Kidney capillary endothelial cell (primary cell): ENCODE results near the gene TTC3.

Source experiments
- DNase-seq: peaks from one replicate; pipeline ENCODE4 v3.0.0-alpha.2; 2018; ENCODE audit warnings: low spot score

TTC3 gene

DNA sequence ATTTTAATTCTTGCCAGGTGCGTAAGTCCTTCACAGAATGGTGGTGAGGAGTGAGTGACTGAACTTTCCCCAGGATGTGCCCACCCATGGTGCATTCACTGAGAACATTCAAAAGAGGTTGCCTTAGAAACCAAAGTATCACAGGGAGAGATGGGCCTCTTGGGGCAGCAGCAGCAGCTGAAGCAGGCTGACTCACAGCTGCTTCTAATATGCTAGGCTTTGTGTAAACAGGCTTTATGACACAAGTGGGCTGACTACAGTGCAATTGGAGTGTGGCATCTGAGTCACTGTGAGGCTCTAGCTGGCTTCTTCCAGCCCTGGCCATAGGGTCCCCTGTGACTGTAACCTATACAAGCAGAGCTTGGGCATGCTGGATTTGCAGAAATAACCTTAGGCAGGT lies 12.8 kb upstream of the TTC3 start:
- peak; percentile 77 for DNase-seq

DNA sequence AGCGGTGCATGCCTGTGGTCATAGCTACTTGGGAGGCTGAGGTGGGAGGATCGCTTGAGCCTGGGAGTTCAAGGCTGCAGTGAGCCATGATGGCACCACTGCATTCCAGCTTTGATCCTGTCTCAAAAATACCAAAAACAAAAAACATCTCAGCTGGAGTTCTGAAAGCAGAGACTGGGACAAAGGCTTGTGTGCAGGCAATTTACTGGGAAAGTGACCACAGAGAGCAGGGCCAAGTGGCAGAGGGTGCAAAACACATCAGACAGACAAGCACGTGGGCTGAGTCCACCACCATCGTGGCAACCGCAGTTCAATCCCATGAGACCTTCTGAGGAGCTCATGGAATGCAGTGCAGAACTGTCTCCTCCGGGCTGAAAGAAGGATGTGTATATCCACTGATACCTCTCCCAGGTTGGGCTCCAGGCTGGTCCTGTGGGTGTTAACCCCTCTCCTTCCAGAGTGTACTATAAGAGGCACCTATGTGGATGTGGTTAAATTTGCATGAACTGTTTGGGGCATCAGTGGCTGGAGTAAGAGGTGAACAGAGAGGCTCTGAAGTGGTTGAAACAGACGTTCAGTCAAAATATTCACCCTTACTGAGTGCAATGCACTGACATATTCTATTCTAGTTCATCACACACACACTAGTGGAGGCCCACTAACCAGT lies 11.0 kb upstream of the TTC3 start:
- no peak for DNase-seq

DNA sequence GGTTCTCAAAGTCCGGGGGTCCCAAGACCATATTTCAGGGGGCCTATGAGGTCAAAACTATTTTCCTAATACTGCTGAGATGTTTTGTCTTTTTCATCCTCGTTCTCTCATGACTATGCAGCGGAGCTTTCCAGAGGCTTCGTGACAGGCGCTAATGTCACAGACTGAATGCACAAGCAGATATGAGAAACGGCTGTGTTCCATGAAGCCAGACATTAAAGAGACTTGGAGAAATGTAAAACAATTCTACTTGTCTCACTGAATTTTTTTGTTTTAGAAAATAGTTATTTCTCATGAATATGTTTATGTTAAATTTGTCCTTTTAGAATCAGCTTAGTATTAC lies 10.5 kb upstream of the TTC3 start:
- DNase-seq = no peak

DNA sequence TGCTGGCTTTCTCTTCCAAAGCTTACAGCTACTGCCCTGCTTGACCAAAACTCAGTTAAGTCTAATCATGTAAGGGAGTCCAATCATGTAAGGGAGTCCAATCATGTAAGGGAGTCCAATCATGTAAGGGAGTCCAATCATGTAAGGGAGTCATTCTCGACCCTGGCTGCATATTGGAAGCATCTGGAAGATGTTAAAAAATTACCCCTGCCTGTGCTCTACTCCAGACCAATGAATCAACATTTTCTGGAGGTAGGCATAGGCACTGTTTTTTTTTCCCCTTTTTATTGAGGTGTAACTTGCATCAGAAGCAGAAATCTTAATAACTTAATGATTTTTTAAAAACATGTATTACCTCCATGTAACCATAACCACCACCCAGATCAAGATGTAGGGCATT lies 9.6 kb upstream of the TTC3 start:
- DNase-seq = no peak

DNA sequence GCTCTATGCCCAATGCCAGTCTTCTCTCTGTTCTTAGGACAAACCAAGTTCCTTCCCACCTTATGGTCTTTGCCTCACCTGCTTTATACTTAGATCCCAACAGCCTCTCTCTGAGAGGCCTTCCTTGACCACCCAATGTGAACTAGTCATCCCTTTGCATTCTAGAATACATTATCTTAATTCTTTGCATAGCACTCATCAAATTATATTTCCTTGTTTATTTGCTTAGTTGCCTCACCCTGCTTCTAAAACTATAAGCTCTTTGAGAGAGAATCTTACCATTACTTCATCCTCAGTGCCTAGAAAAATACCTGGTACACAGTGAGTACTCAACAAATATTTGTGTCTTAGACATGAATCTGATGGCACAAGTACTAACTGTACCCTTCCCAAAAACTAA lies 8.2 kb upstream of the TTC3 start:
- no peak for DNase-seq

DNA sequence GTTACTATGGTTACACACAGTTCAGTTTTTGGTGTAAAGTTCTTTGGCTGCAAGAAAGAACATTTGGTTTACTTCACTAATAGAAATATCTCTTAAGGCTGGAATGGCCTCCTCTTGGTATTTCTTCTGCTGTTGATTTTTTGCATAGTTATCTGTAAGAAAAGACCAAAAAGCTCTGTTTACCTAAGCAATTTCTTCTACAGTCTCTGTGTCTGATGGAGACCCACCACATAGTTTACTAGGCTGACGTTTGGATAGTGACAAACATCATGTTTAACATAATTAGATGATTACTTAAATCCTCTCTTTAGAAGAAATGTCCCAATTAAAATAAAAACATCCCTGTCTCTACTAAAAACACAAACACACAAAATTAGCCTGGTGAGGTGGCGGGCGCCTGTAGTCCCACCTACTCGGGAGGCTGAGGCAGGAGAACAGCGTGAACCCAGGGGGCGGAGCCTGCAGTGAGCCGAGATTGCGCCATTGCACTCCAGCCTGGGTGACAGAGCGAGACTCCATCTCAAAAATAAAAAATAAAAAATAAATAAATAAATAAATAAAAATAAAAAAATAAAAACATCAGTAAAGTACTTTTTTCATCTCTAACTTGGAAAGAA lies 7.4 kb upstream of the TTC3 start:
- no peak for DNase-seq

DNA sequence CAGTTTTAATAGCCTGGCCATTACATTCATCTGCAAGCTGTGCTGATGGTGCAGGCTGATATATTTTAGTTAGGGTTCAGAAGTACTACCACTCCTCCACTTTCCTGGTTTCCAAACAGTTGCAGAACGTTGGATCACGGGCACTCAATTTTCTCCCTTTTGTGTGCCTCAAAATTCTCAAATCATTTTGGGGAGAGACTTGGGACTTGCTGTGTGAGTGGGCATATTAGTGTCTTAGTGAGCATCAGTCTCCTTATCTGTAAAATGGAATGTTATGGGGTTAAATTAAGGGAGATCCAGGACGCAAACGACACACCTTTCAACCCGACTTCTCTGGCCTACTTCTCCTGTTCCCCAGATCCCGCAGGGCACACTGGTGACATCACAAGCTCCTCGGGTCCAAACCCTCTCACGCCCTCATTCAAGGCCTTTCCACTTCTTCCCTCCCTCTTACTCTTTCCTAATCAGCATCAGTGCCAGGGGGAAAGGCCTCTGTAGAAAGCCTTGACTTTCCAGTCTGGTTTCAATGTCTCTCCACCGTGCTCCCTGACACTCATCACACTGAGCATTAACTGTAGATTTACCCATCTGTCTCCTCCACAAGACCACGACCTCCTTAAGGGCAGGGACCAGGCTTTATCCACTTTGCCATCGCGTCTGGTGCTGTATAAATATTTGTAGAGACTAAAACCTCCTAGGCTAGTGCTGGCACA lies 1.3 kb upstream of the TTC3 start:
- DNase-seq = peak; percentile 25

DNA sequence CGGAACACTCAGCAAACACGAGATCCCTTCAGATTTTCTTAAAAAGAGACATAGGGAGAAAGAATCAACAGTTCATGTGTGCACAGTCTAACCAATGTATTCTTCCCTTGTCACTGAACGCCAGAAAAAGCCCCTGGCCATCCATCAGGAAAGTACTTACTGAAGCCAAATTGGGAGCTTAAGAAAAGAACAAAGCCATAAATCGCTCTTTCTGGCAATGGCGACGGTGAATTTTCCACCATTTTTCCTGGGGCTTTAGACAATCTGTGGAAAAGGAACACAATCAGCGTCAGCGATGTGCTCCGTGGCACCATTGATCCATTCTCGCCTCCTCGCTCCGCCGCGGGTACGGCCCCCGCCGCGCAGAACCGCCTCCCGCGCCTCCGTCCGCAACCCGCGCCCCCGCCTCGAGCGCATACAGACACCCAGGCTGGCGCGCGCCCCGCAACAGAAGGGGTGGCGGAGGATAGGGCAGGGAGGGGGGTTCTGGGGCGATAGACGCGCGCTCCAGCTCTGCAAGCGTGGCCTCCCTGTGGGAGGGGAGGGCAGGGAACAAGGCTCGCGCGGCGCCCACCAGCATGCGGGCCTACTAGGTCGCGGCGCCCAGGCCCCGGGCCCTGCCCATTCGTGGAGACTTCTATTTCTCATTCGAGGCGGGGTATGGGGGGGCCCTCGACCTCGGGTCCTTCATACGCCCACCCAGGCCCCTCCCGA lies 623 bp upstream of the TTC3 start:
- DNase-seq = peak; percentile 44

DNA sequence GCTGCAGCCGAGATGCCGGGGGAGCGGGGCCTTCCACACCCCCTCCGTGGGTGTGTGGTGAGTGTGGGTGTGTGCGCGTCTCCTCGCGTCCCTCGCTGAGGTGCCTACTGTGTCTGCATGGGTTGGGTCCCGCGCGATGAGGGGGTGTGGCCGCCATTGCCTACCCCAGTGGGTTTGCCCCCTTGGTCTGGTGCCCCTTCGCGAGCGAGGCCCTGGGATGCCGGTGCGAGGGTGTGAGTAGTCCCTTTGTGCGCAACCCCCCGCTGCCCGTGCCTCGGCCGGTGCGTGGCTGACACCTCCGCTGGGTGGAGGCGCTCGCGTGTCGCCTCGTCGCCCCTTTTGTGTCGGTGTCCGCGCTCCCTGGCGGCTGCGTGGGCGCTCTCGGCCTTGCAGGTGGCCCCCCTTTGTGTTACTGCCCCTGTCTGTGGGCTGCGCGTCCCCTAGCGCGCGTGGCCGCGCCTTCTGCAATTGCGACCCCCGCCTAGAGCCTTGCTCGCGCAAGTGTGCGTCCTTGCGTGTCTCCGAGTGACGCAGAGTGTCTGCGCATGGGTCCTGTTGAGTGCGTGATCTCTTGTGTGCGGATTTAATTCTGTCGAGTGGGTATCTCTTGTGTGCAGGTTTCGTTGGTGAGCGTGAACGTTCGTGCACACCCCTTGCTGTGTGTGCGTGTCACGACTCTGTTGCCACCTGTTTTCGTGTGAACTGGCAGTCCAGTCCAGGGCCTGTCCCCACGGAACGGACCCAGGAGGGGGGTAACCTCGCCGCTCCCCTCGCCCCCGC lies 553 bp downstream of the TTC3 start:
- peak; percentile 30 for DNase-seq

DNA sequence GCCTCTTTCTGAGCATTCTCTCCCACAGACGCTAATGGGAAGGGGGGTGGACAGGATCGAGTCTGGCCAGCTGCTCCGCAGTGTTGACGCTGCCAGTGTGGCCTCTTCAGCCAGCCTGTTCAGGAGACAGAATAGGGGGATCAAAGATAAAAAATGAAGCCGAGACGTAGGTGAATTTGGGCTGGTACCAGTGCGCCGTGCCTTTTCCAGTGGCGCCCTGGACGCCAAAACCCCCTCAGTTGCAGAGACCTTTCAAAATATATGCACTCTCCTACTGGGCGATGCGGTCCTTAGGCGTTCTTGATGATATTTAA lies 1.1 kb downstream of the TTC3 start:
- DNase-seq = no peak

DNA sequence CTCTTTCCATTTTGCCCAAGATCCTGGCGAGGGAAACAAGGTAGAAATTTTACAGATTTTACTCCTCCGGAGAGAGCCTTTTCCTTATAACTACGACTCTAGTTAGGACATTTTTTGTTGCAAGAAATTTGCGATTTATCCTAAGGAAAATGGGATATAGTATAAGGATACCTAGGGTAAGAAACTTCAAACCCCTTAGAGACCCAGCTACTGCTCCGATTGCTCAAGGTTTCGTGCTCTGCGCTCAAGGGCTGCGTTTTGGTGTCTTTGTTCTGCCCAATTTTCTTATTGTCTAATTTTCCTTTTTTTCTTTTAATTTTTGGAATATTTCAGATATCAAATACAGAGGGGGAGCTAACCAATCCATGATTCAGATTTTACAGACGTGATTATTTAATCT lies 1.5 kb downstream of the TTC3 start:
- no peak for DNase-seq

DNA sequence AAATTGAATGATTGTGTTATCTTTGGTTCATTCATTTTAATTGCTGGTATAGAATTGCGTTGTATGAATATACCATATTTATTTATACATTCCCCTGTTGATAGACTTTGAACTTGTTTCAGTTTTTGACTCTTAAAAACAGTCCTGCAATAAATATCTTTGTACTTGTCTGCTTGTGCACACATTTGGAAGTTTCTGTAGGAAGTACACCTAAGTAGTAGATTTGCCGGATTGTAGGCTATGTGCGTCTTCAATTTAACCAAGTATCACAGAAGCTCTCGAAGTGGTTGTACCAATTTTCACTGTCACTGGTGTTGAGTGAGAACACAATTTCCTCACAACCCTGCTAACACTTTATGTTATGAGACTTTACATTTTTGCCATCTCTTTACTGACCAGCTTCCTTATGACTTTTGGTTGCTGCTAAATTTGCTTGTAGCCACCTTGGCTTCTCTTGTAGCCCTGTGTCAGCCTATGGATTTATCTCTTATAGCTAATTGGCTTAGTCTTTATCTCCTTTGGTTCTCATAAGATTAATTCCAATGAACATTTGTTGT lies 2.2 kb downstream of the TTC3 start:
- DNase-seq = no peak

DNA sequence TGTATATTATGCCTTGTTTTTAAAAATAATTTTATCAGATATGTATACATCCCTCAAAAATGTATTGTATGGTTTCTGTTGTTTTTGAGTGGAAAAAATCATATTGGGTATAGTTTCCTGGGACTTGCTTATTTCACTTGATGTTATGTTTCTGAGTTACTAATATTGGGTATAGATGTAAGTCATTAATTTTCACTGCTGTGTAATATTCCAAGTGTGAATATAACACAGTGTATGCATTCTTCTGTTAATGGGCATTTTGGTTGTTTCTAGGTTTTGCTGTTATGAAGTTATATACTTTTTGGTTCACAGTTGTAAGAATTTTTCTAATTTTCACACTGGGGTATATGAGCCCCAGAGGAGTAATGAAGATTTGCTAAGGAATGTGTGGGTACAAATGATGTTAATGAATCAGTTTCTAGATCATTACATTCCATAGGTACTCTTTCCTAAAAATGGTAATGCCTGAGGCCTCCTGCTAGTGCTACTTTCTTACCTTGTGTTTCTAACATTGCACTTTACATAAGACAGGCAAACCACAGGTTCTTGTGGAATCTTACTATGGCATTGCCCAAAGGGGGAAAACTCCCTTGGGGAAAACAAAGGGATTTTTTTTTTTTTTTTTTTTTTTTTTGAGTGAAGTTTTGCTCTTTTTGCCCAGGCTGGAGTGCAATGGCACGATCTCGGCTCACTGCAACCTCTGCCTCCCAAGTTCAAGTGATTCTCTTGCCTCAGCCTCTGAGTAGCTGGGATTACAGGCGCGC lies 3.2 kb downstream of the TTC3 start:
- no peak for DNase-seq

DNA sequence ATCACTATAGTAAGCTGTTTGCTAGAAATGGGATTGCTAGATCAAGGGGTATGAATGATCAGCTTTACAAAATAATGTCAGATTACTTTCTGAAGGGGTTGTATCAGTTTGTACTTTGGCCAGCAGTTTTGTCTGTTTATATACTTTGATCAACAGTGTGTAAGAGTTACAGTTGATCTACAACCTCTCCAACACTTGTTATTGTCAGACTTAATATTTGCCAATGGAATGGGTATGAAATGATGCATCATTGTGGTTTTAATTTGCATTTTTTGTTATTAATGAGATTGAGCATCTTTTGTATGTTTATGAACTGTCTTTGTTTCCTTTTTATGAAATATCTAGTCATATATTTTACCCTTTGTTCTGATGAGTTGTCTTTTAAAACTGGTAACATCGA lies 4.3 kb downstream of the TTC3 start:
- no peak for DNase-seq

DNA sequence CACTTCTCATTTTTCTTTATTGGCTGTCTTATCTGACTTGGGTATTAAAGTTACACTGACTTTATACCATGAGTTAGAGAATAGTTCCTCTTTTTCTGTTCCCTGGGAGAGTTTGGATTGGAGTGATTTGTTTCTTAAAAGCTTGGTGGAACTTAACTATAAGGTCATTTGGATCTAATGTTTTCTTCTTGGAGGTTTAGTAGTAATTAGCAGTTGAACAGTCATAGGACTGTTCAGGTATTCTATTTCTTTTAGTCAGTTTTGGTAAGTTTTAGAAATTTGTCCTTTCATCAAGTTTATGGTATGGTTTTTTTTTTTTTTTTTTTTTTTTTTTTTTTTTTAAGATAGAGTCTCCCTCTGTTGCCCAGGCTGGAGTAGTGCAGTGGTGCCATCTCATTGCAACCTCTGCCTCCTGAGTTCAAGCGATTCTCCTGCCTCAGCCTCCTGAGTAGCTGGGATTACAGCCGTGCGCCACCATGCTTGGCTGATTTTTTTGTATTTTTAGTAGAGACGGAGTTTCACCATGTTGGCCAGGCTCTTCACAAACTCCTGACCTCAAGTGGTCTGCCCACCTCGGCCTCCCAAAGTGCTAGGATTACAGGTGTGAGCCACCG lies 6.3 kb downstream of the TTC3 start:
- DNase-seq = no peak

DNA sequence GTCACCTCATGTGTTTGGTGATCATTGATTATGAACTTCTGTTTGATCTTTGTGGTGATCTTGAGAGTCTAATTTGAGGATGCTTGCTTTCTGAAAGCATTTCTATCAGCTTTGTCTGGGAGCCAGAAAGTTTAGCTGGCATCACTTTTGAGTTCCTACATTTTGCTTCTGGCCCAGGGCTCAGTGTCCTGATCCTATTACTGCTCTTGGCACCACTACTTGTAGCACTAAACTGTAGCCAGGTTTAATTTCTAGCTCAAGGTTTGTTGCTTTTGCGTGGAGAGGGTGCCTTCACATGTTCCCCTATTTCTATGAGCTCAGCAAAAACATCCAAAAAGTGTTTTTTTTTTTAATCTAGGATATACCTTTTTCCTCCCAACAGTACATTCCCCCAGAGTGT lies 9.3 kb downstream of the TTC3 start:
- no peak for DNase-seq

DNA sequence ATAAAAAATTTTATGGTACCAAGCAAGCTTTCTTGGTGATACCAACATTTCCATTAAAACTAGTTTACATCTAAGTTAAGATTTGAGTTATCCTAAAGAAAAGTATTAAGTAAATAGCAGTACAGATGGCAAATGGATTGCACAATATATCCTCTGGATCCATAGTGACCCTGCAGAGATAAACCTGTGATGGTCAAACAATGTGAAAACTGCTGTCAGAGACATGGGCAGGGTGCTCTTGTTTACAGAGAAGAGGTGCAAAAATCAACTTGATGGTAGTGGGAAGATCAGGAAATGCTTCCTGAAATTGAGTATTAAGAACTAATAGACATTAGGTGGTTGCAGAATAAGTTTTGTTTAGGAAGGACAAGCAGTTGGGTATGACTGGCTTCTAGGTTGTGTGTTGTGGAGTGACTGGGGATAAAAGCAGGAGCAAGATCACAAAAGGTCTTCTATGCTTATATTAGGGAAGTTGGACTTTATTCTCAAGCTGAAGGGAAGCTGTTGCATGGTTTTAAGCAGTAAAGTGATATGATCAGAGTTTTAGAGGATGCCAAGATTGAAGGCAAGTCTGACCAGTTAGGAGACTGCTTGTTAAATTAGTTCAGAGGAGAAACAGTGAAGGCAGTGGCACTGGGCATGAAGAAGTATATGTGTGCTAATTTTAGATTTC lies 9.9 kb downstream of the TTC3 start:
- no peak for DNase-seq

DNA sequence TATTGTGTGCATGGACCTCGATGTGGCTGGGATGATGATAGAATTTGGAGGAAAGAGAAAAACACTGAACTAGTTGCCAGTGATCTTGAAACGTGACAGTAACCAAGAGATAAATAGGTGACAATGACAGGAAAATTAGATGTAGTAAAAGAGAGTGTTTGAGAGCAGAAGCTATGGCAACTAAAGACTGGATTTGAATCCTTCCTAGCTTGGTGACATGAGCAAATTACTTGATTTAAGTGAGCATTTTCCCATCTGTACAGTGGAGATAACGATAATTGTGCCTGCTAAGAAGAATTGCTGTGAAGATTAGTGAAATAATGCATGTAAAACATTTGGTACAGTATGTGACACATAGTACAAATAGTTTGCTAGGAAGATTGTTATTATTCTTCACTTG lies 12.7 kb downstream of the TTC3 start:
- DNase-seq = no peak

DNA sequence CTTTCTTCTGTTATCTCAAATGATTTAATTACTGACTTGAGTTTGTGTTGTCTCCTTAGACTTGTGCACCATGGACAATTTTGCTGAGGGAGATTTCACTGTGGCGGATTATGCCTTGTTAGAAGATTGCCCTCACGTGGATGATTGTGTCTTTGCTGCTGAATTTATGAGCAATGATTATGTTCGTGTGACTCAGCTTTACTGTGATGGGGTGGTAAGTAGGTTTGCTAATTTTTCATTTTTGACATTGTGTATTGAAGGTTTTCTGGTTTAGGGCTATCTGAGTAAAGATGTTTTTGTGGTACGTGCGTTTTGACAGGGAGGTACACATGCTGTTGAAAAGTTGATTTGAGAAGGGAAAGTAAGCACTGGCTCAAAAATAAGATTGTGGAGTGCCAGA lies 14.1 kb downstream of the TTC3 start:
- DNase-seq = no peak

DNA sequence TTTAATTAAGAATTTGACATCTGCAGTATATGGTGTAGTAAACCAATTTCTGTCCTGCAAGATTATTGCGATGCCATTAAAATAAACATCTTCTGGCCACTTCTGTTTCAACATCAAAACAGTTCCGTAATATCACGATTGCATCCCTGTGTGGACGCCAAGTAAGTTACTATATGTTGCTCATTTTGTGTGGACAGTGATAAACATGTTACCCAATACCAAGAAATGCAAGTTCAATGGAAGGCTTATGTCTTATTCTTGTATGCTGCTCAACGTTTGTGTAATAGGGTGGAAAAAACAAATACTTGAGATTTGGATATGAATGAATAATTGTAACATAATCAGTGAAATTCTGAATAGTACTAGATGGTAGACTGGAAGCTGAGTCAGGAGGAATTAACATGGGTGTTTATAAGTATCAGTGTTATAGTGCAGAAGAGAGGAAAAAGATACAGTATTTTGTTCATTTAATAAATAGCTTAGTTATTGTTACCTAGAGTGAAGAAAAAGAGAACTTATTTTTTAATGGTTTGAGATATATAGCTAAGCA lies 15.2 kb downstream of the TTC3 start:
- no peak for DNase-seq
